SHP77 treated with DMSO at 0.1 percent for 48 hours (cell line): ENCODE data around the gene MRPL11.

Experiments
- DNase-seq: peaks from one replicate; lab custom pipeline; 2025; lab: John Stamatoyannopoulos, UW

MRPL11 gene

GRCh38 chr11:66388780-66389386 is 49.8 kb downstream of the MRPL11 start:
- DNase-seq, result peak; percentile 76

- peak; percentile 86 for DNase-seq
Measured at GRCh38 chr11:66386171-66387069, 52.2 kb downstream of the MRPL11 start.
